Endothelial cell (in vitro differentiated cells): ENCODE measurements around the gene HS3ST2. TPM values are rescaled to one million over a fixed set of nuclear protein-coding genes. Genes with fewer than 3 reads are reported as not detected.
"Not testable (repeated sequence)": the region's sequence is repeated elsewhere in the genome, so short reads cannot be mapped to it uniquely, and the experiment has no call there.

ENCODE experiments used
- DNase-seq: peaks from one replicate; pipeline ENCODE4 v3.0.0; 2021; ENCODE audit warnings: low spot score
- H3K27ac Mint-ChIP-seq: one replicate; pipeline ENCODE4 v1.8.0; 2021; ENCODE audit warnings: mixed read lengths, inconsistent platforms; ENCODE audit not compliant: unreplicated experiment
- H3K27me3 Mint-ChIP-seq: one replicate; pipeline ENCODE4 v1.8.0; 2021; ENCODE audit warnings: mild to moderate bottlenecking, moderate library complexity, mixed read lengths, inconsistent platforms; ENCODE audit not compliant: unreplicated experiment
- H3K36me3 Mint-ChIP-seq: one replicate; pipeline ENCODE4 v1.8.0; 2021; ENCODE audit warnings: mild to moderate bottlenecking, low read depth, mixed read lengths, inconsistent platforms; ENCODE audit not compliant: unreplicated experiment
- H3K4me1 Mint-ChIP-seq: one replicate; pipeline ENCODE4 v1.8.0; 2021; ENCODE audit warnings: mild to moderate bottlenecking, mixed read lengths, inconsistent platforms; ENCODE audit not compliant: unreplicated experiment
- H3K4me3 Mint-ChIP-seq: one replicate; pipeline ENCODE4 v1.8.0; 2021; ENCODE audit warnings: mild to moderate bottlenecking, mixed read lengths, inconsistent platforms; ENCODE audit not compliant: unreplicated experiment
- H3K9me3 Mint-ChIP-seq: one replicate; pipeline ENCODE4 v1.8.0; 2021; ENCODE audit warnings: mixed read lengths, inconsistent platforms; ENCODE audit not compliant: unreplicated experiment
- CTCF ChIP-seq: fragments of 200-600 bp; sonication (generic); IDR thresholded peaks from one replicate; pipeline ENCODE4 v1.5.0; 2021; ENCODE audit warnings: antibody characterized with exemption; ENCODE audit not compliant: unreplicated experiment
- total RNA-seq: library from RNA; stranded (reverse); fragmentation: NEBNext Ultra II Directional; extraction: Animal tissue kit (Norgen Biotek cat#: 25700); gene quantifications from one replicate; pipeline ENCODE4 v1.2.1, GENCODE V29; 2021; ENCODE audit not compliant: unreplicated experiment

HS3ST2 gene
- total RNA-seq, 1 donor from 2014 or later = 2.7 TPM

GRCh38 chr16:22938647-22939046, 124.7 kb downstream of the HS3ST2 start:
- H3K9me3 Mint-ChIP-seq = no peaks in the 10 kb centered on the region
- peaks cover 19% of the 10 kb centered on the region for H3K4me1 Mint-ChIP-seq
- no peak for DNase-seq
- H3K36me3 Mint-ChIP-seq = no peaks in the 10 kb centered on the region
- TF ChIP-seq CTCF = no peak
- H3K4me3 Mint-ChIP-seq = no peak overlapping the region
- H3K27me3 Mint-ChIP-seq = peaks cover 3% of the 10 kb centered on the region
- H3K27ac Mint-ChIP-seq = no peak overlapping the region

GRCh38 chr16:22939744-22940363, 125.9 kb downstream of the HS3ST2 start:
- DNase-seq, H3K27me3 Mint-ChIP-seq, H3K36me3 Mint-ChIP-seq, H3K9me3 Mint-ChIP-seq, H3K4me3 Mint-ChIP-seq, H3K27ac Mint-ChIP-seq: not testable (repeated sequence)
- peaks cover 16% of the 10 kb centered on the region for H3K4me1 Mint-ChIP-seq

- Mint-ChIP-seq H3K4me1 (peaks cover 6% of the 10 kb centered on the region), H3K27me3 (peaks cover 2% of the 10 kb centered on the region), H3K9me3 (no peaks in the 10 kb centered on the region), H3K27ac (no peak overlapping the region), H3K4me3 (no peak overlapping the region), H3K36me3 (no peaks in the 10 kb centered on the region)
- TF ChIP-seq CTCF = no peak
- DNase-seq = no peak
Measured at GRCh38 chr16:22941970-22942501, 128.1 kb downstream of the HS3ST2 start.

GRCh38 chr16:22942811-22943210, 128.8 kb downstream of the HS3ST2 start:
- Mint-ChIP-seq H3K4me1 (peaks cover 6% of the 10 kb centered on the region), H3K4me3 (no peak overlapping the region), H3K27me3 (peaks cover 2% of the 10 kb centered on the region), H3K36me3 (no peaks in the 10 kb centered on the region), H3K9me3 (no peaks in the 10 kb centered on the region), H3K27ac (no peak overlapping the region)
- no peak for TF ChIP-seq CTCF
- no peak for DNase-seq

- peaks cover 1% of the 10 kb centered on the region for H3K27me3 Mint-ChIP-seq
- no peak for TF ChIP-seq CTCF
- H3K27ac Mint-ChIP-seq = no peak overlapping the region
- no peak for DNase-seq
- H3K4me3 Mint-ChIP-seq = no peak overlapping the region
- H3K9me3 Mint-ChIP-seq = no peaks in the 10 kb centered on the region
- H3K4me1 Mint-ChIP-seq = peaks cover 11% of the 10 kb centered on the region
- H3K36me3 Mint-ChIP-seq = peaks cover 4% of the 10 kb centered on the region
Measured at GRCh38 chr16:22945361-22945760, 131.4 kb downstream of the HS3ST2 start.
